HepG2 (cell line): ENCODE results near the gene KLF9. TPM values are rescaled to one million over a fixed set of nuclear protein-coding genes. Genes with fewer than 3 reads are reported as not detected.

ENCODE experiments used
- CREB1 ChIP-seq, 2 experiments: fragments of 450-650 bp in 1 of 2; IDR thresholded peaks; 2 replicates each; pipeline ENCODE4 v1.6.1; 2016 to 2017; ENCODE audit warnings: control low read depth in 1 of 2, mild to moderate bottlenecking in 1 of 2, missing compliant biosample characterization in 1 of 2, missing genetic modification characterization in 1 of 2
- HMG20B ChIP-seq: conservative IDR thresholded peaks from 2 replicates; pipeline ENCODE4 v1.6.1; 2016; ENCODE audit warnings: missing genetic modification reagents, missing compliant biosample characterization
- HNRNPH1 ChIP-seq: fragments of 200-400 bp; formaldehyde crosslinking; optimal IDR thresholded peaks from 2 replicates; pipeline ENCODE3; 2017; ENCODE audit warnings: mild to moderate bottlenecking, low read depth, low read length
- MXI1 ChIP-seq: IDR thresholded peaks from 3 replicates; pipeline ENCODE4 v1.6.1; 2012; ENCODE audit warnings: low read depth, low read length, inconsistent platforms, borderline replicate concordance
- SP5 ChIP-seq: IDR thresholded peaks from 2 replicates; pipeline ENCODE4 v1.6.1; 2016; ENCODE audit warnings: low read depth, borderline replicate concordance
- TAF15 ChIP-seq: fragments of 200-400 bp; formaldehyde crosslinking; IDR thresholded peaks from one replicate; pipeline ENCODE4 v1.6.1; 2018; ENCODE audit warnings: mild to moderate bottlenecking, low read depth, low read length; ENCODE audit not compliant: poor library complexity, severe bottlenecking
- TCF7L2 ChIP-seq: IDR thresholded peaks from 2 replicates; pipeline ENCODE4 v1.6.1; 2011; ENCODE audit warnings: mild to moderate bottlenecking, low read depth, low read length, moderate library complexity
- TRIM24 ChIP-seq: sonication (generic); formaldehyde crosslinking; IDR thresholded peaks from 2 replicates; pipeline ENCODE4 v1.8.0; 2022; ENCODE audit warnings: mild to moderate bottlenecking, missing genetic modification reagents
- U2AF1 ChIP-seq: fragments of 200-400 bp; formaldehyde crosslinking; optimal IDR thresholded peaks from 2 replicates; pipeline ENCODE3; 2017; ENCODE audit warnings: mild to moderate bottlenecking, low read depth, low read length
- YY1 ChIP-seq: IDR thresholded peaks from 2 replicates; pipeline ENCODE4 v1.6.1; 2011; ENCODE audit warnings: low read length, low read depth, moderate library complexity, mild to moderate bottlenecking; ENCODE audit not compliant: insufficient read depth, insufficient replicate concordance
- ZNF230 ChIP-seq: sonication (generic); formaldehyde crosslinking; IDR thresholded peaks from 2 replicates; pipeline ENCODE4 v1.4.0; 2020; ENCODE audit warnings: mild to moderate bottlenecking, missing genetic modification reagents
- ZNF549 ChIP-seq: sonication (generic); formaldehyde crosslinking; IDR thresholded peaks from 2 replicates; pipeline ENCODE4 v1.5.0; 2020; ENCODE audit warnings: missing genetic modification reagents
- ZNF552 ChIP-seq: sonication (generic); formaldehyde crosslinking; IDR thresholded peaks from 2 replicates; pipeline ENCODE4 v1.9.0; 2022; ENCODE audit warnings: missing genetic modification reagents, mild to moderate bottlenecking, borderline replicate concordance
- polyA plus RNA-seq, 8 experiments: library from polyadenylated mRNA; depleted of rRNA in 3 of 8; stranded (reverse) in 7 of 8; unstranded in 1 of 8; fragments of >200 nt; fragmentation: Illumina TruSeq in 4 of 8; extraction: Trizol in 4 of 8; gene quantifications; 2 replicates each; pipeline versions ENCODE4 v1.2.1 to v1.2.3, GENCODE V29; 2011 to 2016; ENCODE audit warnings: low read depth in 4 of 8, missing spikeins in 1 of 8, mixed read lengths in 1 of 8; ENCODE audit not compliant: insufficient read depth in 1 of 8
- total RNA-seq, 5 experiments: library from RNA; depleted of rRNA; stranded (reverse); fragments of >200 nt; fragmentation: Illumina TruSeq; extraction: Trizol; gene quantifications; 2 replicates each; pipeline ENCODE4 v1.2.3, GENCODE V29; 2016; ENCODE audit warnings: low read depth in 1 of 5
- TF ChIP-seq, protein P1 (sequence below): sonication (generic); formaldehyde crosslinking; IDR thresholded peaks from 2 replicates; pipeline ENCODE4 v1.4.0; 2020; ENCODE audit warnings: mild to moderate bottlenecking, missing genetic modification reagents
- TF ChIP-seq, protein P2 (sequence below): sonication (generic); formaldehyde crosslinking; IDR thresholded peaks from 2 replicates; pipeline ENCODE4 v1.4.0; 2020; ENCODE audit warnings: missing genetic modification reagents, borderline replicate concordance
- TF ChIP-seq, protein P3 (sequence below): sonication (generic); formaldehyde crosslinking; IDR thresholded peaks from 2 replicates; pipeline ENCODE4 v1.4.0; 2020; ENCODE audit warnings: missing genetic modification reagents

Gene KLF9
- total and polyA plus RNA-seq, 2 of the 13 experiments (the other 11 are each of a cell fraction or from before 2014, with no cell fraction given): 5.7 to 7.2 TPM

DNA sequence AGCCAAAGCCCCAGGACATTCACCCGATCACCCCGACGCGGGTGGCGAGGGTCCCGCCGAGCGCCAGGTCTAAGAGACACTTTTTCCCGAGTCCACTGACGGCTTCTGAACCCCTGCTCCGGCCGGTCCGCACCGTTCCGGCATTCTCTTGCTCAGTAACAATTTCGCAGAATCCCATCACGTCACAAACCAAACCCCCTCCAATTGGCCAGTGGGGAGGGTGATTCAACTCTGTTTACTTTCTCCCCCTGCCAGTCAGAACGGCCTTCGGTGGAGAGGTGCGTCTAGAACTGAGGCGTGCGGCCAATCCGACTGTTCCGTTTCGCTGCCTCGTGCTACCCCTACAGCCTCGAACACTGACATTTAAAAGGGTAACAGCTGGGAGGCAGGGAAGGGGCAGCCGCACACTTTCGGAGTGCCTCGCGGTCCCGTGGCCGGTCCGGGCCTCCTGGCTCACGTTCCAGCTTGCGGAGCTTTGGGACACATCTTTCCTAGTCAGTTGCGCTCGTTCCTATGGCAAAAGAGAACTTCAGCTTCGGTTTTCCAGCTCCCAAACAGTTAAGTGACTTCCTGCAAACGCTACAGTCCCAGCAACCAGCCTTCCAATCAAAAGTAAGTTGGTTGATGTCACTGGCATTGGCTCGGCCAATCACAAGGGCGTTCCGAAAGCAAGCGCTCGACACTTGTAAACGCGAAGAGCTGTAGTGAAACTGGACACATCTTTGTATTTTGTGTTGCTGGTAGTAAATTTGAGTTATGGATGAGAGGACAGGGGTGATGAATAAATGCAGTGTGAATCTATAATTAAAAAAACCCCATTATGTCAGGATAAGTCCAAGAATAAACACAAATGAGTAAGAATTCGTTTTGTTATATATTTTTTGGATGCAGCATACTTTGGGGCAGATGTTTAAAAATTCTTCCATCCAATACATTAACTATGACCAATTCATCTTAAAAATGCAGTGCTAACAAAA, at the start of gene KLF9 (continued):
- TF ChIP-seq TAF15: no peak
- peak; percentile 29 for TF ChIP-seq YY1
- no peak for TF ChIP-seq TRIM24 (CRISPR knock-in tag)
- 0 out of 2 replicates have a peak, but pooled peaks have one; percentile 32 for TF ChIP-seq ZNF552 (CRISPR knock-in tag)
- TF ChIP-seq MXI1: peak; percentile 50; the same call in 1 of the 3 replicates
- TF ChIP-seq HNRNPH1: no peak
- TF ChIP-seq, protein P1, sequence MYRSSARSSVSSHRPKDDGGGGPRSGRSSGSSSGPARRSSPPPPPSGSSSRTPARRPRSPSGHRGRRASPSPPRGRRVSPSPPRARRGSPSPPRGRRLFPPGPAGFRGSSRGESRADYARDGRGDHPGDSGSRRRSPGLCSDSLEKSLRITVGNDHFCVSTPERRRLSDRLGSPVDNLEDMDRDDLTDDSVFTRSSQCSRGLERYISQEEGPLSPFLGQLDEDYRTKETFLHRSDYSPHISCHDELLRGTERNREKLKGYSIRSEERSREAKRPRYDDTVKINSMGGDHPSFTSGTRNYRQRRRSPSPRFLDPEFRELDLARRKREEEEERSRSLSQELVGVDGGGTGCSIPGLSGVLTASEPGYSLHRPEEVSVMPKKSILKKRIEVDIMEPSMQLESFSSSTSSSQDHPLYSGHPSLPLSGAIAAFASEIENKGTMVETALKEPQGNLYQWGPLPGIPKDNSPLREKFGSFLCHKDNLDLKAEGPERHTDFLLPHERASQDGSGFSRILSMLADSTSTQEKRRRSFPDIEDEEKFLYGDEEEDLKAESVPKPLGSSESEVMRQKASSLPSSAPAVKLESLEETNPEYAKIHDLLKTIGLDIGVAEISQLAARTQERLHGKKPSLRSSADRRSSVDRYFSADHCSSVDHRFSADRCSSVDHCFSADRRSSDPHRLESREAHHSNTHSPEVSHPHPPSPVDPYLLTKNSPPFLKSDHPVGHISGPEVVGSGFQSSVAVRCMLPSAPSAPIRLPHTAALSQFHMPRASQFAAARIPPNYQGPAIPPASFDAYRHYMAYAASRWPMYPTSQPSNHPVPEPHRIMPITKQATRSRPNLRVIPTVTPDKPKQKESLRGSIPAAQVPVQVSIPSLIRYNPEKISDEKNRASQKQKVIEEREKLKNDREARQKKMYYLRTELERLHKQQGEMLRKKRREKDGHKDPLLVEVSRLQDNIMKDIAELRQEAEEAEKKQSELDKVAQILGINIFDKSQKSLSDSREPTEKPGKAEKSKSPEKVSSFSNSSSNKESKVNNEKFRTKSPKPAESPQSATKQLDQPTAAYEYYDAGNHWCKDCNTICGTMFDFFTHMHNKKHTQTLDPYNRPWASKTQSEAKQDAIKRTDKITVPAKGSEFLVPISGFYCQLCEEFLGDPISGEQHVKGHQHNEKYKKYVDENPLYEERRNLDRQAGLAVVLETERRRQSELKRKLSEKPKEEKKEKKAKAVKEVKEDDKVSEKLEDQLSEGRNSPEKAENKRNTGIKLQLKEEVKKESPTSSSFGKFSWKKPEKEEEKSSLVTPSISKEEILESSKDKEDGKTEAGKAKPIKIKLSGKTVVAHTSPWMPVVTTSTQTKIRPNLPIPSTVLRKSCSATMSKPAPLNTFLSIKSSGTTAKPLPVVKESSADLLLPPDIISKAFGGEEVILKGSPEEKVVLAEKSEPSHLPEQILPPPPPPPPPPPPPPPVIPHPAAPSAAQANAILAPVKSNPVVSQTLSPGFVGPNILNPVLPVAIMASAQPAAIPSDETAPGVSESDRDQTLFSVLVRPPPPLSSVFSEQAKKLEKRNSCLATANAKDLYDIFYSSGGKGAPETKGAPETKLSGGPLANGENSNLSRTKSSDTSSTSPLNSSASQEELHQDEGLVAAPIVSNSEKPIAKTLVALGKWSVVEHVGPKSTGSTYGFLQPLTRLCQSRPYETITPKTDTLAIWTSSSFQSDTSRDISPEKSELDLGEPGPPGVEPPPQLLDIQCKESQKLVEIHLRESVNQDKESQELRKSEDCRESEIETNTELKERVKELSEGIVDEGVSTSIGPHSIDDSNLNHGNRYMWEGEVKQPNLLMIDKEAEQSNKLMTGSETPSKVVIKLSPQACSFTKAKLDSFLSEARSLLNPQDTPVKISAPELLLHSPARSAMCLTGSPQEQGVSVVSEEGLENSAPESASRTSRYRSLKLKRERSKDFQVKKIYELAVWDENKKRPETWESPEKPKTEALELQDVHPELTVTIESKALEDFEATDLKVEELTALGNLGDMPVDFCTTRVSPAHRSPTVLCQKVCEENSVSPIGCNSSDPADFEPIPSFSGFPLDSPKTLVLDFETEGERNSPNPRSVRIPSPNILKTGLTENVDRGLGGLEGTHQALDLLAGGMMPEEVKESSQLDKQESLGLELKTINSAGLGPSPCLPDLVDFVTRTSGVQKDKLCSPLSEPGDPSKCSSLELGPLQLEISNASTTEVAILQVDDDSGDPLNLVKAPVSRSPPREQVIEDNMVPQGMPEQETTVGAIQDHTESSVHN (CRISPR knock-in tag): 0 out of 2 replicates have a peak, but pooled peaks have one; percentile 27
- TF ChIP-seq ZNF230 (CRISPR knock-in tag): 0 out of 2 replicates have a peak, but pooled peaks have one; percentile 54
- TF ChIP-seq, protein P2, sequence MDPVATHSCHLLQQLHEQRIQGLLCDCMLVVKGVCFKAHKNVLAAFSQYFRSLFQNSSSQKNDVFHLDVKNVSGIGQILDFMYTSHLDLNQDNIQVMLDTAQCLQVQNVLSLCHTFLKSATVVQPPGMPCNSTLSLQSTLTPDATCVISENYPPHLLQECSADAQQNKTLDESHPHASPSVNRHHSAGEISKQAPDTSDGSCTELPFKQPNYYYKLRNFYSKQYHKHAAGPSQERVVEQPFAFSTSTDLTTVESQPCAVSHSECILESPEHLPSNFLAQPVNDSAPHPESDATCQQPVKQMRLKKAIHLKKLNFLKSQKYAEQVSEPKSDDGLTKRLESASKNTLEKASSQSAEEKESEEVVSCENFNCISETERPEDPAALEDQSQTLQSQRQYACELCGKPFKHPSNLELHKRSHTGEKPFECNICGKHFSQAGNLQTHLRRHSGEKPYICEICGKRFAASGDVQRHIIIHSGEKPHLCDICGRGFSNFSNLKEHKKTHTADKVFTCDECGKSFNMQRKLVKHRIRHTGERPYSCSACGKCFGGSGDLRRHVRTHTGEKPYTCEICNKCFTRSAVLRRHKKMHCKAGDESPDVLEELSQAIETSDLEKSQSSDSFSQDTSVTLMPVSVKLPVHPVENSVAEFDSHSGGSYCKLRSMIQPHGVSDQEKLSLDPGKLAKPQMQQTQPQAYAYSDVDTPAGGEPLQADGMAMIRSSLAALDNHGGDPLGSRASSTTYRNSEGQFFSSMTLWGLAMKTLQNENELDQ (CRISPR knock-in tag): no peak
- peak; percentile 32; the same call in 1 of the 2 replicates for TF ChIP-seq SP5
- TF ChIP-seq, protein P3, sequence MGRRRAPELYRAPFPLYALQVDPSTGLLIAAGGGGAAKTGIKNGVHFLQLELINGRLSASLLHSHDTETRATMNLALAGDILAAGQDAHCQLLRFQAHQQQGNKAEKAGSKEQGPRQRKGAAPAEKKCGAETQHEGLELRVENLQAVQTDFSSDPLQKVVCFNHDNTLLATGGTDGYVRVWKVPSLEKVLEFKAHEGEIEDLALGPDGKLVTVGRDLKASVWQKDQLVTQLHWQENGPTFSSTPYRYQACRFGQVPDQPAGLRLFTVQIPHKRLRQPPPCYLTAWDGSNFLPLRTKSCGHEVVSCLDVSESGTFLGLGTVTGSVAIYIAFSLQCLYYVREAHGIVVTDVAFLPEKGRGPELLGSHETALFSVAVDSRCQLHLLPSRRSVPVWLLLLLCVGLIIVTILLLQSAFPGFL (CRISPR knock-in tag): no peak
- TF ChIP-seq U2AF1: no peak
- TF ChIP-seq ZNF549: no peak
- no peak for TF ChIP-seq HMG20B
- no peak for TF ChIP-seq TCF7L2
- TF ChIP-seq CREB1 (IDR thresholded peaks at IDR 0.05): peak; percentile 82
- peak; percentile 94 for TF ChIP-seq CREB1 (CRISPR knock-in tag; IDR thresholded peaks at IDR 0.05)
